RWPE2 (cell line): Measurements from ENCODE around the gene CD300LD.
"Not testable (repeated sequence)": the region's sequence is repeated elsewhere in the genome, so short reads cannot be mapped to it uniquely, and the experiment has no call there.

Experiments used
- ATAC-seq: fragments of 200-7000 bp; cut with Tn5 transposase; 3 replicates; pipeline ENCODE4 v1.9.1; 2021; ENCODE audit warnings: low read depth
- DNase-seq: peaks from one replicate; pipeline ENCODE4 v3.0.0-alpha.2; 2020; ENCODE audit warnings: low spot score
- H3K27ac ChIP-seq: fragments of 450-650 bp; 2 replicates; pipeline ENCODE4 v1.5.1; 2017; ENCODE audit warnings: mild to moderate bottlenecking; ENCODE audit not compliant: poor library complexity, severe bottlenecking
- H3K27me3 ChIP-seq: fragments of 250-450 bp; sonication (Bioruptor Pico); 2 replicates; pipeline ENCODE4 v1.5.1; 2021; ENCODE audit warnings: mild to moderate bottlenecking, moderate library complexity; ENCODE audit not compliant: insufficient read depth, poor library complexity, severe bottlenecking
- H3K36me3 ChIP-seq: fragments of 250-450 bp; sonication (Bioruptor Pico); 2 replicates; pipeline ENCODE4 v1.5.1; 2020; ENCODE audit warnings: low read depth, mild to moderate bottlenecking, moderate library complexity
- H3K4me1 ChIP-seq: fragments of 250-450 bp; sonication (Bioruptor Pico); 2 replicates; pipeline ENCODE4 v1.5.1; 2021; ENCODE audit warnings: mild to moderate bottlenecking, moderate library complexity; ENCODE audit not compliant: insufficient read depth, poor library complexity, severe bottlenecking
- H3K4me3 ChIP-seq: fragments of 250-450 bp; sonication (Bioruptor Pico); 2 replicates; pipeline ENCODE4 v1.5.1; 2021; ENCODE audit warnings: mild to moderate bottlenecking, moderate library complexity; ENCODE audit not compliant: severe bottlenecking
- H3K9me3 ChIP-seq: fragments of 250-450 bp; sonication (Bioruptor Pico); 2 replicates; pipeline ENCODE4 v1.5.1; 2021; ENCODE audit warnings: mild to moderate bottlenecking, moderate library complexity; ENCODE audit not compliant: severe bottlenecking
- TF ChIP-seq, protein P1 (sequence below): fragments of 450-650 bp; IDR thresholded peaks from one replicate; pipeline ENCODE4 v1.5.1; 2017; ENCODE audit warnings: mild to moderate bottlenecking, moderate library complexity; ENCODE audit not compliant: poor library complexity, severe bottlenecking

CD300LD gene

DNA sequence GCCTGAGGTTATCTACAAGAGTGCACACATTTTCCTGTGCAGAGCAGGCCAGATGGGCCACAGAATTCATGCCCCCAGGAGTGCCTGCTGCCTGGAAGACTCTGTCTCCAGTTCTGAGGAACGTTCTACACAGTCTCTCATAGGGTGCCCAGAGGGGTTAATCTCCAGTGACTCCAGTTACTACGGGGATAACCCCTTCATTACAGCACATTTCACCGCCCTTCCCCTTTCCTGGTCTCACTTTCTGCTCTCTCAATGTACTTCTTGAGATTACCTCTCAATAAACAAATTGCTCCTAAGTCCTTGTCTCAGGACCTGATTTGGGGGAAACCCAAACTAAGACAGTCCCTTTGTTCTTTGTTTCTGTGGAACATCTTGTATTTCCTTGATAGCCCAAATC, 30.5 kb downstream of the CD300LD start:
- DNase-seq (no peak), ATAC-seq (no peak)
- Histone ChIP-seq H3K27me3 (no peaks in the 10 kb centered on the region), H3K9me3 (no peaks in the 10 kb centered on the region), H3K4me3 (no peak overlapping the region), H3K27ac (no peak overlapping the region), H3K4me1 (no peaks in the 10 kb centered on the region), H3K36me3 (no peaks in the 10 kb centered on the region)
- TF ChIP-seq, protein P1, sequence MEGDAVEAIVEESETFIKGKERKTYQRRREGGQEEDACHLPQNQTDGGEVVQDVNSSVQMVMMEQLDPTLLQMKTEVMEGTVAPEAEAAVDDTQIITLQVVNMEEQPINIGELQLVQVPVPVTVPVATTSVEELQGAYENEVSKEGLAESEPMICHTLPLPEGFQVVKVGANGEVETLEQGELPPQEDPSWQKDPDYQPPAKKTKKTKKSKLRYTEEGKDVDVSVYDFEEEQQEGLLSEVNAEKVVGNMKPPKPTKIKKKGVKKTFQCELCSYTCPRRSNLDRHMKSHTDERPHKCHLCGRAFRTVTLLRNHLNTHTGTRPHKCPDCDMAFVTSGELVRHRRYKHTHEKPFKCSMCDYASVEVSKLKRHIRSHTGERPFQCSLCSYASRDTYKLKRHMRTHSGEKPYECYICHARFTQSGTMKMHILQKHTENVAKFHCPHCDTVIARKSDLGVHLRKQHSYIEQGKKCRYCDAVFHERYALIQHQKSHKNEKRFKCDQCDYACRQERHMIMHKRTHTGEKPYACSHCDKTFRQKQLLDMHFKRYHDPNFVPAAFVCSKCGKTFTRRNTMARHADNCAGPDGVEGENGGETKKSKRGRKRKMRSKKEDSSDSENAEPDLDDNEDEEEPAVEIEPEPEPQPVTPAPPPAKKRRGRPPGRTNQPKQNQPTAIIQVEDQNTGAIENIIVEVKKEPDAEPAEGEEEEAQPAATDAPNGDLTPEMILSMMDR: no peak

DNA sequence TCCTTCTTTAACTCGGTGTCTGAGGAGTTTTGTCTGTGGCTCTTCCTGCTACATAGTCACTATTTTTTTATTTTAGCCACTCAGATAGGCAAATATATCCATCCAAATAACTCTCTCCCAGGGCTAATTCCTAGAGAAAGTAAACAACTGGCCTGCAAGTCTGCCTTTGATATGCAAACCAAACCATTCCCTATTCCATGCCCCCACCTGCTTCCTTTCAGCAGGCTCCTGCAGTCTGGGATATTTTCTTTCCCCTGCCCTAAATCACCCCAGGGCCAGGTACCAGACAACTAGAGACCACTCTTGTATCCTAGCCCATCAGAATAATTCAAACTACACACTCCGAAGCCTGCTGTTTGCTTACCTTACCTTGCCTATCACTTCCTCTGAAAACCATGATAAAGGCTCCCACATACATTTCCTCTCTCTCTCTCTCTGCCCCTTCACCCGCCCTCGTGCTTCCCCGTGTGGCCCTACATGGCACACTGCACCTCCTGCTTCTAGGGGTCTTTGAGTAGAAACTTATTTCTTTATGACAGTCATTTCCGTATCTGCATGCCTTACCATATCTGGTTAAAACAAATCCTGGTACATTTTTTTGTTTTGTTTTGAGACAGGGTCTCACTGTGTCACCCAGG, 33.1 kb downstream of the CD300LD start:
- ATAC-seq (no peak), DNase-seq (no peak)
- Histone ChIP-seq H3K9me3 (no peaks in the 10 kb centered on the region), H3K36me3 (no peaks in the 10 kb centered on the region), H3K27me3 (no peaks in the 10 kb centered on the region), H3K27ac (no peak overlapping the region), H3K4me3 (no peak overlapping the region), H3K4me1 (no peaks in the 10 kb centered on the region)
- TF ChIP-seq, protein P1: no peak

GRCh38 chr17:74558402-74558801, 33.7 kb downstream of the CD300LD start:
- H3K4me3 ChIP-seq, H3K27me3 ChIP-seq, DNase-seq, ATAC-seq, H3K9me3 ChIP-seq, H3K4me1 ChIP-seq, H3K27ac ChIP-seq, H3K36me3 ChIP-seq: not testable (repeated sequence)

GRCh38 chr17:74555427-74555940, 36.6 kb downstream of the CD300LD start:
- no peaks in the 10 kb centered on the region for H3K36me3 ChIP-seq
- H3K27ac ChIP-seq: no peak overlapping the region
- no peak overlapping the region for H3K4me3 ChIP-seq
- DNase-seq (no peak), ATAC-seq (no peak)
- peaks cover 6% of the 10 kb centered on the region for H3K4me1 ChIP-seq
- TF ChIP-seq, protein P1: no peak
- no peaks in the 10 kb centered on the region for H3K27me3 ChIP-seq
- no peaks in the 10 kb centered on the region for H3K9me3 ChIP-seq

- Histone ChIP-seq H3K27me3 (no peaks in the 10 kb centered on the region), H3K4me3 (no peak overlapping the region), H3K9me3 (no peaks in the 10 kb centered on the region), H3K4me1 (peaks cover 6% of the 10 kb centered on the region), H3K27ac (no peak overlapping the region), H3K36me3 (no peaks in the 10 kb centered on the region)
- ATAC-seq (no peak), DNase-seq (no peak)
- TF ChIP-seq, protein P1: no peak
Observed at GRCh38 chr17:74554909-74555308, 37.2 kb downstream of the CD300LD start.
